Pancreas (tissue), 10 donors: ENCODE measurements around the gene TNFRSF8. TPM values are rescaled to one million over a fixed set of nuclear protein-coding genes. Genes with fewer than 3 reads are reported as not detected.

Experiments used
- ATAC-seq, 4 donors: fragments of 200-7000 bp; cut with Tn5 transposase; one replicate each; pipeline versions ENCODE4 v1.8.0 to v1.9.1; 2020; ENCODE audit warnings: mild to moderate bottlenecking in 4 of 4, moderate library complexity in 4 of 4
- DNase-seq, 6 donors: peaks; one replicate each; pipeline ENCODE4 v3.0.0-alpha.2; 2020
- FAIRE-seq: peaks from 2 replicates; lab custom pipeline; 2012; peaks lifted over from hg19 to GRCh38; lab: Jason Lieb, UNC
- H3K27ac ChIP-seq, 4 donors: fragments of 200-600 bp; sonication (generic); 1 replicate in 3 of 4; 2 replicates in 1 of 4; pipeline versions ENCODE4 v1.5.0 to v1.8.0; 2020
- H3K27me3 ChIP-seq, 4 donors: fragments of 200-600 bp; one replicate each; pipeline ENCODE4 v1.8.0; 2021
- H3K36me3 ChIP-seq, 3 donors: fragments of 200-600 bp; sonication (generic) in 1 of 3; one replicate each; pipeline versions ENCODE4 v1.5.0 to v1.8.0; 2020 to 2021
- H3K4me1 ChIP-seq, 3 donors: fragments of 200-600 bp; one replicate each; pipeline ENCODE4 v1.8.0; 2021
- H3K4me3 ChIP-seq, 4 donors: fragments of 200-600 bp; sonication (generic) in 2 of 4; one replicate each; pipeline versions ENCODE4 v1.5.0 to v1.8.0; 2020 to 2021
- H3K9me3 ChIP-seq, 4 donors: fragments of 200-600 bp; one replicate each; pipeline ENCODE4 v1.8.0; 2021
- CTCF ChIP-seq, 4 donors: fragments of 200-600 bp; sonication (generic) in 3 of 4; IDR thresholded peaks; one replicate each; pipeline versions ENCODE4 v1.5.0 to v1.8.0; 2021; ENCODE audit warnings: antibody characterized with exemption in 4 of 4
- WGBS, 2 donors: extraction: QIAGEN DNeasy Blood & Tissue Kit; methylation state at CpG; one replicate each; pipeline ENCODE4 v1.1.7; 2013; 5-methylcytosine and 5-hydroxymethylcytosine counted together
- intact Hi-C, 3 donors: fragments of 100-400 bp; cut with DNase I; formaldehyde crosslinking; loops; one replicate each; pipeline versions ENCODE4 v1.11.1 to v1.14.2; 2022
- polyA plus RNA-seq, 2 donors: library from polyadenylated mRNA; stranded (reverse); fragments of 200-250 nt; gene quantifications; one replicate each; pipeline ENCODE4 v1.2.3, GENCODE V29; 2013
- total RNA-seq, 6 donors: library from RNA; stranded (reverse); fragmentation: NEBNext Ultra II Directional in 4 of 6; extraction: Animal tissue kit (Norgen Biotek cat#: 25700) in 4 of 6; gene quantifications; one replicate each; pipeline versions ENCODE4 v1.2.1 to v1.2.4, GENCODE V29; 2021 to 2023
- donor health status: healthy with polysubstance abuse.
- donor health status: DM: no; HTN: no; CAD: no; lungs with moderate emphysema.
- donor health status: DM: no; HTN: no; CAD: no.
- donor health status: control.
- donor health status: control.
- donor health status: Bipolar disorder and iron deficiency.
- donor health status: DM: yes; HTN: yes; CAD: no.
- donor health status: DM: no; HTN: no; CAD: no.
- donor health status: DM: no; HTN: no; CAD: no.
- donor health status: DM: yes; HTN: yes; CAD: no.

The TNFRSF8 gene
- total and polyA plus RNA-seq, 8 donors, result 0.08 to 0.72 (median 0.25) TPM; not detected in 1

- no peak for TF ChIP-seq CTCF (IDR thresholded peaks at IDR 0.05)
- Histone ChIP-seq H3K4me1 (no peaks in the 10 kb centered on the region), H3K36me3 (no peaks in the 10 kb centered on the region), H3K4me3 (no peak overlapping the region), H3K27me3 (no peaks in the 10 kb centered on the region), H3K27ac (peak overlapping the region in 1 of 4 donors; percentile 51), H3K9me3 (no peaks in the 10 kb centered on the region)
- no peak for ATAC-seq
- DNase-seq, result no peak
- FAIRE-seq, result no peak
- intact Hi-C loops, result no loop called here
- 88 to 92% methylated on average over 2 of the region's 2 CpGs for WGBS, 2 donors
Observed at GRCh38 chr1:12151465-12151864, 88.4 kb downstream of the TNFRSF8 start.

GRCh38 chr1:12152113-12152891 is 89.2 kb downstream of the TNFRSF8 start:
- FAIRE-seq (no peak), ATAC-seq (no peak), DNase-seq (no peak)
- Histone ChIP-seq H3K27me3 (no peaks in the 10 kb centered on the region), H3K36me3 (no peaks in the 10 kb centered on the region), H3K4me3 (no peak overlapping the region), H3K4me1 (no peaks in the 10 kb centered on the region), H3K9me3 (no peaks in the 10 kb centered on the region), H3K27ac (peak overlapping the region in 2 of 4 donors; percentile 42 to 61)
- WGBS, 2 donors, result 69 to 75% methylated on average over 7 of the region's 7 CpGs
- intact Hi-C loops, result no loop called here
- no peak for TF ChIP-seq CTCF (IDR thresholded peaks at IDR 0.05)

GRCh38 chr1:12153181-12153785 is 90.2 kb downstream of the TNFRSF8 start:
- Histone ChIP-seq H3K36me3 (no peaks in the 10 kb centered on the region), H3K4me3 (no peak overlapping the region), H3K4me1 (no peaks in the 10 kb centered on the region), H3K9me3 (no peaks in the 10 kb centered on the region), H3K27ac (peak overlapping the region in 2 of 4 donors; percentile 62 to 64), H3K27me3 (no peaks in the 10 kb centered on the region)
- FAIRE-seq (no peak), DNase-seq (peak in 1 of 6 donors; percentile 71), ATAC-seq (peak in 3 of 4 donors; percentile 11 to 78 (median 74))
- TF ChIP-seq CTCF (IDR thresholded peaks at IDR 0.05), result no peak
- intact Hi-C loops, result no loop called here
- WGBS, 2 donors, result 50 to 59% methylated on average over 13 of the region's 13 CpGs

GRCh38 chr1:12155328-12155727 is 92.2 kb downstream of the TNFRSF8 start:
- FAIRE-seq (no peak), ATAC-seq (no peak), DNase-seq (no peak)
- no peak overlapping the region for H3K4me3 ChIP-seq
- TF ChIP-seq CTCF (IDR thresholded peaks at IDR 0.05), result no peak
- no peaks in the 10 kb centered on the region for H3K36me3 ChIP-seq
- H3K27ac ChIP-seq, result no peak overlapping the region
- no peaks in the 10 kb centered on the region for H3K9me3 ChIP-seq
- intact Hi-C loops, result no loop called here
- no peaks in the 10 kb centered on the region for H3K4me1 ChIP-seq
- H3K27me3 ChIP-seq, result no peaks in the 10 kb centered on the region
- 84 to 100% methylated on average over 2 of the region's 2 CpGs for WGBS, 2 donors
